ENCODE measurements around the gene PRR20D. TPM values are rescaled to one million over a fixed set of nuclear protein-coding genes. Genes with fewer than 3 reads are reported as not detected.

Gene PRR20D
- total and polyA plus RNA-seq, 10 of the 15 experiments (the other 5 are each of a cell fraction or from before 2014, with no cell fraction given), result not detected

- 68% methylated on average over 5 of the region's 5 CpGs for WGBS (ENCODE audit: insufficient coverage, insufficient replicate concordance, low lambda C conversion rate, missing lambda C conversion rate)
- TF ChIP-seq CREM (IDR thresholded peaks at IDR 0.05; ENCODE audit: low read depth) (no peak), TARDBP (IDR thresholded peaks at IDR 0.05; ENCODE audit: borderline replicate concordance) (no peak), RAD21 (IDR thresholded peaks at IDR 0.05; ENCODE audit: insufficient read depth, low read depth, low read length) (no peak), YBX1 (IDR thresholded peaks at IDR 0.05) (no peak), GABPA (IDR thresholded peaks at IDR 0.05; ENCODE audit: low read depth) (no peak), HDGF (IDR thresholded peaks at IDR 0.05) (no peak), ZNF592 (IDR thresholded peaks at IDR 0.05) (no peak), PAX5 (IDR thresholded peaks at IDR 0.05; ENCODE audit: borderline replicate concordance, low read depth, low read length) (no peak), CBX3 (IDR thresholded peaks at IDR 0.05; ENCODE audit: borderline replicate concordance, low read depth) (no peak), USF1 (IDR thresholded peaks at IDR 0.05; ENCODE audit: borderline replicate concordance, extremely low read length, insufficient read depth, low read depth, low read length) (no peak), IKZF1 (conservative IDR thresholded peaks at IDR 0.05) (no peak), SIN3A (IDR thresholded peaks at IDR 0.05; ENCODE audit: low read depth, low read length) (no peak), SREBF2 (IDR thresholded peaks at IDR 0.05; ENCODE audit: low read length) (no peak), SP1 (IDR thresholded peaks at IDR 0.05; ENCODE audit: low read depth, low read length) (no peak), CEBPZ (IDR thresholded peaks at IDR 0.05; ENCODE audit: low read depth, low read length) (no peak), PBX3 (IDR thresholded peaks at IDR 0.05; ENCODE audit: insufficient replicate concordance, low read depth, low read length) (no peak)
Observed at GRCh38 chr13:57138988-57139387, 21.4 kb upstream of the PRR20D start.

More at GRCh38 chr13:57138988-57139387, 21.4 kb upstream of the PRR20D start:
- no peak overlapping the region for H3K4me2 ChIP-seq (ENCODE audit: control insufficient read depth, insufficient read depth)
- H3K4me3 ChIP-seq, result no peak overlapping the region
- ChIA-PET POLR2A (no interaction called here), CTCF (no interaction called here), SMC1A (ENCODE audit: uncharacterized antibody, unreplicated experiment) (no interaction called here), RAD21 (ENCODE audit: unreplicated experiment) (no interaction called here)
- ATAC-seq (no peak), FAIRE-seq (no peak), DNase-seq (ENCODE audit: low read depth, low spot score) (no peak)
- H3K36me3 ChIP-seq (ENCODE audit: control insufficient read depth in 2 of 2, insufficient read depth in 2 of 2, low read length in 1 of 2), result no peaks in the 10 kb centered on the region
- no peaks in the 10 kb centered on the region; the same call in 2 of the 3 replicates for H3K9me3 ChIP-seq (replicated peaks; ENCODE audit: control insufficient read depth, insufficient read depth, low read length)
- in situ Hi-C loops (cut with MboI), result no loop called here
- intact Hi-C loops (cut with micrococcal nuclease; ENCODE audit: unreplicated experiment), result no loop called here
- no peak overlapping the region for H3K27ac ChIP-seq (ENCODE audit: control insufficient read depth, insufficient read depth)
- H3K27me3 ChIP-seq (replicated peaks in 1 of 2; ENCODE audit: control insufficient read depth in 2 of 2, insufficient read depth in 2 of 2, low read length in 1 of 2), result no peaks in the 10 kb centered on the region
- BruUV-seq (replicated peaks), result no TSS peak
- H4K20me1 ChIP-seq (ENCODE audit: control insufficient read depth, insufficient read depth), result no peaks in the 10 kb centered on the region
- H3K4me1 ChIP-seq (ENCODE audit: control insufficient read depth, insufficient read depth, low read length), result no peaks in the 10 kb centered on the region
- no peak overlapping the region for H3K9ac ChIP-seq (ENCODE audit: control insufficient read depth, insufficient read depth, low read length)
- no peaks in the 10 kb centered on the region for H3K79me2 ChIP-seq (ENCODE audit: control insufficient read depth, insufficient read depth, low read length)
- H2AFZ ChIP-seq (ENCODE audit: control insufficient read depth, low read depth, low read length), result no peak overlapping the region

Measured in GM12878 (cell line).